Activated gamma-delta T cell (primary cell): ENCODE data around the gene NIPAL3.
"Not testable (repeated sequence)": the region's sequence is repeated elsewhere in the genome, so short reads cannot be mapped to it uniquely, and the experiment has no call there.

Experiments used
- DNase-seq: peaks from one replicate; lab custom pipeline; 2025; lab: John Stamatoyannopoulos, UW

The NIPAL3 gene

GRCh38 chr1:24421502-24421901, 5.9 kb downstream of the NIPAL3 start:
- no peak for DNase-seq

GRCh38 chr1:24424207-24424606, 8.6 kb downstream of the NIPAL3 start:
- no peak for DNase-seq

GRCh38 chr1:24424990-24425389, 9.4 kb downstream of the NIPAL3 start:
- DNase-seq, result no peak

GRCh38 chr1:24425441-24425840, 9.8 kb downstream of the NIPAL3 start:
- DNase-seq, result no peak

GRCh38 chr1:24425922-24426321, 10.3 kb downstream of the NIPAL3 start:
- no peak for DNase-seq

- no peak for DNase-seq
Observed at GRCh38 chr1:24426744-24427544, 11.3 kb downstream of the NIPAL3 start.

GRCh38 chr1:24427545-24427862, 11.9 kb downstream of the NIPAL3 start:
- no peak for DNase-seq

- no peak for DNase-seq
Observed at GRCh38 chr1:24435782-24436365, 20.3 kb downstream of the NIPAL3 start.

GRCh38 chr1:24437631-24438396, 22.2 kb downstream of the NIPAL3 start:
- no peak for DNase-seq

GRCh38 chr1:24438423-24438901, 22.9 kb downstream of the NIPAL3 start:
- DNase-seq, result no peak

GRCh38 chr1:24440436-24440835, 24.8 kb downstream of the NIPAL3 start:
- no peak for DNase-seq

GRCh38 chr1:24441480-24441879, 25.9 kb downstream of the NIPAL3 start:
- no peak for DNase-seq

GRCh38 chr1:24441996-24442668, 26.5 kb downstream of the NIPAL3 start:
- no peak for DNase-seq

- no peak for DNase-seq
Observed at GRCh38 chr1:24442764-24443163, 27.2 kb downstream of the NIPAL3 start.

- DNase-seq, result no peak
Observed at GRCh38 chr1:24443241-24443656, 27.6 kb downstream of the NIPAL3 start.

GRCh38 chr1:24446446-24446845, 30.8 kb downstream of the NIPAL3 start:
- not testable (repeated sequence) for DNase-seq

- no peak for DNase-seq
Observed at GRCh38 chr1:24450316-24450715, 34.7 kb downstream of the NIPAL3 start.

GRCh38 chr1:24450857-24451397, 35.3 kb downstream of the NIPAL3 start:
- no peak for DNase-seq

GRCh38 chr1:24451746-24452145, 36.1 kb downstream of the NIPAL3 start:
- no peak for DNase-seq

- DNase-seq, result no peak
Observed at GRCh38 chr1:24452922-24453485, 37.4 kb downstream of the NIPAL3 start.

- no peak for DNase-seq
Observed at GRCh38 chr1:24454673-24455072, 39.1 kb downstream of the NIPAL3 start.

GRCh38 chr1:24455272-24455671, 39.7 kb downstream of the NIPAL3 start:
- DNase-seq, result no peak
